Activated CD4-positive, CD25-positive, alpha-beta regulatory T cell treated with anti-CD3 and anti-CD28 coated beads, Interleukin-2, amount 50 U/mL, for 16 hours (primary cell): ENCODE measurements around the gene DAAM2.

ENCODE experiments used
- DNase-seq: peaks from one replicate; pipeline ENCODE4 v3.0.0-alpha.2; 2020; ENCODE audit warnings: low read depth, low spot score

DAAM2 gene

GRCh38 chr6:39929733-39930461 is 137.7 kb downstream of the DAAM2 start:
- no peak for DNase-seq

GRCh38 chr6:39930540-39930939 is 138.4 kb downstream of the DAAM2 start:
- DNase-seq = no peak

- DNase-seq = no peak
These were observed 139.4 kb downstream of the DAAM2 start for GRCh38 chr6:39931607-39932006.

- DNase-seq = no peak
These were observed 140.3 kb downstream of the DAAM2 start for GRCh38 chr6:39932386-39932910.

GRCh38 chr6:39933669-39934130 is 141.5 kb downstream of the DAAM2 start:
- DNase-seq = no peak

- no peak for DNase-seq
These were observed 142.1 kb downstream of the DAAM2 start, which contains the start of gene MOCS1 for GRCh38 chr6:39934131-39934757. TSS of gene MOCS1 (minus strand) at chr6:39934462. CDS start at chr6:39934417, 45 bp downstream.

- DNase-seq = no peak
These were observed 143.1 kb downstream of the DAAM2 start for GRCh38 chr6:39935241-39935640.

GRCh38 chr6:39936857-39937256 is 144.7 kb downstream of the DAAM2 start:
- no peak for DNase-seq

- no peak for DNase-seq
These were observed 145.6 kb downstream of the DAAM2 start for GRCh38 chr6:39937686-39938333.

GRCh38 chr6:39938773-39939654 is 146.8 kb downstream of the DAAM2 start:
- DNase-seq = no peak

- DNase-seq = no peak
These were observed 149.0 kb downstream of the DAAM2 start for GRCh38 chr6:39941138-39941537.

GRCh38 chr6:39941820-39942219 is 149.6 kb downstream of the DAAM2 start:
- no peak for DNase-seq

GRCh38 chr6:39942903-39943580 is 150.9 kb downstream of the DAAM2 start:
- DNase-seq = no peak

GRCh38 chr6:39945626-39946025 is 153.4 kb downstream of the DAAM2 start:
- no peak for DNase-seq

- DNase-seq = no peak
These were observed 155.5 kb downstream of the DAAM2 start for GRCh38 chr6:39947611-39948068.

GRCh38 chr6:39948199-39948791 is 156.1 kb downstream of the DAAM2 start:
- DNase-seq = no peak

- no peak for DNase-seq
These were observed 158.0 kb downstream of the DAAM2 start for GRCh38 chr6:39950125-39950720.

- no peak for DNase-seq
These were observed 159.0 kb downstream of the DAAM2 start for GRCh38 chr6:39951191-39951590.

GRCh38 chr6:39951716-39952115 is 159.5 kb downstream of the DAAM2 start:
- DNase-seq = no peak

- no peak for DNase-seq
These were observed 160.0 kb downstream of the DAAM2 start for GRCh38 chr6:39952167-39952566.
